ENCODE results near the gene IQSEC1. TPM values are rescaled to one million over a fixed set of nuclear protein-coding genes. Genes with fewer than 3 reads are reported as not detected.

Gene IQSEC1
- polyA plus RNA-seq, 4 donors, result 27.2 to 45.5 (median 34.7) TPM

DNA sequence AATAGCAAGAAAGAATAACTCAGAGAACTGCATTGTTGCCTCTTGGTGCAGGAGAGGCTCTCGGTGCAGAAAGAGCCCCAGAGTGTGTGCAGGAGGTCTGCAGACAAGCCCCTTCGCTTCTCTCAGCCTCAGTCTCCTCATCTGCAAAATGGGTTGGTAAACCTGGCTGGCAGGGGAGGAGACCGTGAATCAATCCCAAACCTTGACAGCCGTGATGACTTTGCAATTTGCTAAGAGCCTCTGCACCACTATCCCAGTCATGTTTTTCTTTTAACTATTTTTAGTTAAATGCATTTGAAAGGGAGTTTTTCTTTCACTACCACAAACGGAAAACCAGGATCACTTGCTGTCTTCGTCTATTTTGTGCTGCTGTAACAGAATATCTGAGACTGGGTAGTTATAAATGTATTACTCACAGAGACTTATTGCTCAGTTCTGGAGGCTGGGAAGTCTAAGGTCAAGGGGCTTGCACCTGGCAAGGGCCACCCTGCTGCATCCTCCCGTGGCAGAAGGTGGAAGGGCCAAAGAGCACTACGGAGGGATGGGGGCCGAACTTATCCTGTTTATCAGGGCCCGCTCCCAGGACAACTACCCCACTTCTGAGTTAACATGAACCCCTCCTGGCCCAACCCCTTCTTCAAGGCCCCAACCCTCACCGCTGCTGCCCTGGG is 14.2 kb upstream of the IQSEC1 start:
- no peak for DNase-seq (ENCODE audit: low read depth in 4 of 4, low spot score in 3 of 4)

DNA sequence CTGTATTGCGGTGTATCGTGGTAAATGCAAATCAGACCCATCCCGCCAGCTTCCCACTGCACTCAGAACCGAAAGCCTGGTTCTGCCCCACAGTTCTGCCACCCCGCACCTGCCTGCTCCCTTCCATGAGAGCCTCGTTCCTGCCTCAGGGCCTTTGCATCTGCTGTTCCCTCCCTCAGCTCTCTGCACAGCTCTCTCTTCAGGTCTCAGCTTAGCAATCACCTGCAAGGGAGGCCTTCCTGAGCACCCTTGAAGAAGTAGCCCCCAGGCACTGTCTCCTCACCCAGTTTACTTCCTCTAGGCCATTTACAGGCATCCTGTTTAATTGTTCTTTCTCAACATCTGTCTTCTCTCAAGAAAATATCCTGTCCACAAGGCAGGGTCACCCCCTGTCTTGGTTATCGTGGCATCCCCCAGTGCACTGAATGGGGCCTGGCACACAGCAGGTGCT is 13.3 kb upstream of the IQSEC1 start:
- DNase-seq (ENCODE audit: low read depth in 4 of 4, low spot score in 3 of 4), result no peak

DNA sequence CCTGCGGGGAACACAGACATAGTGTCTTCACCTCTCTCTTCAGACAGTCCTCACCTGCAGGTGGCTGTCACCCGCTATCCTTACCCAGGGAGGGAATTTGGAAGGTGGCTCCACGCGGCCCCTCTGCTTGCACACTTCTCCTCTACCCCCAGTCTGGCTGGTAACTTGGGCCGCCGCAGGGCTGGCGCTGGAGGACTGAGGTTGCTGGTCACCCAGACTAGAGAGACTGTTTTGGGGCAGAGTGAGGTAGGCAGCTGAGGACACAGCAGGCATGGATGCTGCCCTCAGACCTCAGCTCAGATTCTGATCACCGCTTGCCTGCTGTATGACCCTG is 12.6 kb upstream of the IQSEC1 start:
- DNase-seq (ENCODE audit: low read depth in 4 of 4, low spot score in 3 of 4), result no peak

DNA sequence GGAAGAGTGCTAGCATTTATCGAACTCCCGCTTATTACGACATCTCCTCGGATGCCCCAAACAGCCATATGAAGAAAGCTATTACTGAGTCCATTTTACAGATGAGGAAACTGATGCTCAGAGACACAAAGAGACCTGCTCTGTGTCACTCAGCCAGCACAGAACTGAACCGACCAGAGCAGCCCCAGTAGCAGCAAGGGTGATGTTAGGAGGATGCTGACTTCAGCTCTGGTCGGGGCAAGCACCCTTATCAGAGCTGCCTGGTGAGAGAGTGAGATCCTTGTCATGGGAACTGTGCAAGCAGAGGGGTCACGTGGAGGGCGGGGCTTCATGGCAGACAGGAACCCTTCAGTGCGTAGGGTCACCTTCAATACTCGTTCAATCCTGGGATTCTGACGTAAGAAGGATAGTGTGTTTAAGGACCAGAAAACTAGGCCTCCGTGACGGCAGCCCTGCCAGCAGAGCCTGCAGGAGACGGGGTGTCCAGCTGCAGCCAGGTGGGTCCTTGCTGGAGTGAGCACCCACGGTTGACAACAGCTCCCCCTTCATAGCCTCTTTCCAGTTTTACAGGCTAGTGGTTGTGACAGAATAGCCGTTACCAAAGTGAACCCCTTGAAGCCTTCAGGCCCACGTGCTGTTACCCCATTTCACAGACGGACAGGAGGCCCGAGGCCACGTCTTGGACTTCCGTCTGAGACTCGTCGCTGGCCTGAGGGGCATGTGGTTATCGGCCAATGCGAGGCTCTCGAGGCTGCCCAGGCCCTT is 12.0 kb upstream of the IQSEC1 start:
- DNase-seq (ENCODE audit: low read depth in 4 of 4, low spot score in 3 of 4), result no peak

- DNase-seq (ENCODE audit: low read depth in 4 of 4, low spot score in 3 of 4), result no peak
These were observed 10.7 kb upstream of the IQSEC1 start for GRCh38 chr3:13083898-13084297.

- no peak for DNase-seq (ENCODE audit: low read depth in 4 of 4, low spot score in 3 of 4)
These were observed 10.0 kb upstream of the IQSEC1 start for GRCh38 chr3:13083254-13083653.

GRCh38 chr3:13082677-13083076 is 9.4 kb upstream of the IQSEC1 start:
- DNase-seq (ENCODE audit: low read depth in 4 of 4, low spot score in 3 of 4), result no peak

DNA sequence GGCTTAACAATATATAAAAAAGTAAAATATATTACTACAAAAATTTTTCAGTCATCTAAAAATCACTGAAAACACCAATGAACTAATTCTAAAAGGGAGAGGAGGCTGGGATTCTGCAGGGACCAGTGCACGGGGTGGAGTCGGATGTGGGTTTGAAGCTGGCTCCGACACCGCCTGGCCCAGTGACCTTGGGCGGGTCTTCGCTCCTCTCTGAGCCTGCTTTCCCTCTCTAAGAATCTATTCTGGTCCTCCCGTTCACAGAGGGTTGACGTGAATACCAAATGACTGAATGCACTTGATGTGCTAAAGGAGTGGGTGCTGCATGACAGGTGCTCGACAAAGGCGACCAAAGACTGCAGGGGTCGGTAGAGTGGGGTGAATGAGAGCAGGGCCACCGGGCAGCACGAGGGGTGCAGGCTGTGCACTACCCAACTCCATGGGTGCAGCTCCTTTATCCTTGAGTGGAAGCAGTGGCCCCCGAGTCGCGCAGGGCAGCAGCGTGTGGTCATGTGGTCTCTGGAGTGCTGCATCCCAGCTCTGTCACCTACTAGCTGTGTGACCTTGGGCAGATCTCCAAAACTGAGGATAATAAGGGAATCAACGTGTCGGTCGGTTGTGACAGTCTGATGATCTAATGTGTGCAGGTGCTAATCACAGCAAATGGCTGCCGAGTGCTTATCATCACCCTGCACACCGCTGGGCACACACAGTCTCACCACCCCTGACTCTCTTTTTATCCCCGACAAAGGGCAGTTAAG is 8.6 kb upstream of the IQSEC1 start:
- no peak for DNase-seq (ENCODE audit: low read depth in 4 of 4, low spot score in 3 of 4)

DNA sequence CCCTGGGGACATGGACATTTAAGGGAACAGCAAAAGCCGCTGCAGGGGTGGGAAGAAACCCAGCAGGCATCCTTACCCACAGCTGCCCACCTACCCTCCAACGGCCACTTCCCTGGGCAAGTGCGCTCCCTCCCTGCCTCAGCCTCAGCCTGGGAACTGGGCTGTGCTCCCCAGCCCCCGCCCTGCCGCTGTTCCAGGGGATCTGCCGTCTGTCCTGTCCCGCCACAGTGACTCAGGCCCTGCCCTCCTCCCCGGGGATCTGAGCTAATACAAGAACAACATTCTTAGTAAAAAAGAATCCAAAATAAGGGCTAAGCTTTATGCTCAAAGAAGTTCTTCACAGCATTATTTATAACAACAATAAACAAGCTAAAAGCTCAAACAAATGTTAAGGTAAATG is 7.4 kb upstream of the IQSEC1 start:
- DNase-seq (ENCODE audit: low read depth in 4 of 4, low spot score in 3 of 4), result no peak

GRCh38 chr3:13080026-13080425 is 6.8 kb upstream of the IQSEC1 start:
- DNase-seq (ENCODE audit: low read depth in 4 of 4, low spot score in 3 of 4), result no peak

GRCh38 chr3:13079510-13079909 is 6.3 kb upstream of the IQSEC1 start:
- DNase-seq (ENCODE audit: low read depth in 4 of 4, low spot score in 3 of 4), result no peak

GRCh38 chr3:13079051-13079450 is 5.8 kb upstream of the IQSEC1 start:
- DNase-seq (ENCODE audit: low read depth in 4 of 4, low spot score in 3 of 4), result no peak

GRCh38 chr3:13078163-13078905 is 5.1 kb upstream of the IQSEC1 start:
- no peak for DNase-seq (ENCODE audit: low read depth in 4 of 4, low spot score in 3 of 4)

DNA sequence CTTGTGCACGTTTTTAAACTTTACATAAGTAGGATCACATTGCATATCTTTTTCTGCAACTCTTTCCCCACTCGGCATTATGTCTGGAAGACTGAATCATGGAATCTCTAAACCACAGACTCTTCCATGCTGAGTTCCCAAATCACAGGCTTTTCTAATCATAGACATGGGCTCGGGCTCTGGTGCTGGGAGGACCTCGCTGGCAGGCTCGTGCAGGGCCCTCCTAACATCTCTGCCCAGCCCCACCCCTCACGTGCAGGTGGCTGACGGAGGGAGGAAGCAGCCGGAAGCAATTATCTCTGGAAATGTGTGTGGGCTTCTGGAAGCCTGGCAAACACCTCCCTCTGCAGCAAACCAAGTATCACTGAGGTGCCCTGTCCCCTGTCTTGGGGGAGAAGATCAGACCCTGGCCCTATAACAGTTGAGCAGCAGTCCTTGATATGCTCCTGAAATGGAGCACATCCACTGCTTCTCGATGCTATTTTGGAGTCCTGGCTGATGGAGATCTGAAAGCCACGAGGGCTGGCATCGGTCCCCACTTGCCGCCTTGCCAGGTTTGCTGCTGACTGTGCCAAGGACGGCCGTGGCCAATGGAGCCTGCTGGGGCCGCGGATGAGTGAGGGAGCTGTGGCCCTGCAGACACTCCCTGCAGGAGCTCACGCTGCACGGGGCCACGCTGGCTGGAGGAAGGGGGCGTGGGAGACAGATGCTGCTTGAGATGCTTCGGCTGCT is 4.4 kb upstream of the IQSEC1 start:
- DNase-seq (ENCODE audit: low read depth in 4 of 4, low spot score in 3 of 4), result no peak

GRCh38 chr3:13075986-13076654 is 2.9 kb upstream of the IQSEC1 start:
- DNase-seq (ENCODE audit: low read depth in 4 of 4, low spot score in 3 of 4), result no peak

- no peak for DNase-seq (ENCODE audit: low read depth in 4 of 4, low spot score in 3 of 4)
These were observed 2.1 kb upstream of the IQSEC1 start for GRCh38 chr3:13075318-13075717.

- no peak for DNase-seq (ENCODE audit: low read depth in 4 of 4, low spot score in 3 of 4)
These were observed 762 bp upstream of the IQSEC1 start for GRCh38 chr3:13074006-13074375.

DNA sequence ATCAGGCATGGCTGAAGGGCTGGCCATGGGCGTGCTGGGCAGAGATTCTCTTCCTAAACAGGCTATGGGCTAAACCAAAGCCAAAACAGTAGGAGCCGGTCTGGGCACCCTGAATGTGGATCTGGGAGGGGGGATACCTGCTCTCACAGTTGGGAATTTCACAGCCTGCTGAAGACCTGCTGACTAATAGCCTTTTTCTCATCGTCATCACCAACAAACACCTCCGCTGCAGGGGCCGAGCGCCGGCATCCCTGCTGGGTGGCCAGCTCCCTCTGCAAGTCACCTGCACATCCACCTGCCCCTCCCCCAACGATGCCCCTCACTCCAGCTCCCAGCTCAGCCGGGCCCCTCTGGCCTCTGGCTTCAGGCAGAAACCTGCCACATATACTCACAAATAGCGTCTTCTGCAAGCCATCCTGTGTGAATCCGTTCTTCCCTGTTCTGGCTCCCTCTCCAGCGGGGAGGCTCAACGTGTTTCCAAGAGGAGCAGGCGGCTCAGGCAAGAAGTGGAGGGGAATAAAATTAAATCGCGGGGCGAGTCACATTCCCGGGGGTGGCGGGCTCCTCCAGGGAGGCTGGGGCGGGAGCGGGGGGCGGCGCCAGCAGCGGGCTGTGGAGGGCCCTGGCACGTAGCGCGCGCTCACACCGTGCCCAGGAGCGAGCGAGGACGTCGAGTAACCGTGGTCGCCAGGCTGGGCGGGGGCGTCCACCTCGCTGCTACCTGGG is 466 bp downstream of the IQSEC1 start:
- no peak for DNase-seq (ENCODE audit: low read depth in 4 of 4, low spot score in 3 of 4)

GRCh38 chr3:13072239-13072599 is 1.0 kb downstream of the IQSEC1 start:
- no peak for DNase-seq (ENCODE audit: low read depth in 4 of 4, low spot score in 3 of 4)

Measured in left renal pelvis (tissue), 4 donors.